GM13976 (cell line): ENCODE measurements around the gene CANT1.

Experiments
- DNase-seq: peaks from one replicate; pipeline ENCODE4 v3.0.0; 2012; ENCODE audit warnings: low spot score
- CTCF ChIP-seq: IDR thresholded peaks from 2 replicates; pipeline ENCODE4 v1.5.1; 2012; ENCODE audit warnings: borderline replicate concordance, mild to moderate bottlenecking; ENCODE audit not compliant: insufficient read depth; ENCODE audit errors: extremely low read depth, missing control alignments, control extremely low read depth
- in situ Hi-C: fragments of 300-500 bp; cut with MboI; formaldehyde crosslinking; loops from one replicate; pipeline ENCODE4 v1.12.0; 2022; ENCODE audit warnings: low sequenced_read_pairs, mixed read lengths, inconsistent platforms; ENCODE audit not compliant: unreplicated experiment

The CANT1 gene

DNA sequence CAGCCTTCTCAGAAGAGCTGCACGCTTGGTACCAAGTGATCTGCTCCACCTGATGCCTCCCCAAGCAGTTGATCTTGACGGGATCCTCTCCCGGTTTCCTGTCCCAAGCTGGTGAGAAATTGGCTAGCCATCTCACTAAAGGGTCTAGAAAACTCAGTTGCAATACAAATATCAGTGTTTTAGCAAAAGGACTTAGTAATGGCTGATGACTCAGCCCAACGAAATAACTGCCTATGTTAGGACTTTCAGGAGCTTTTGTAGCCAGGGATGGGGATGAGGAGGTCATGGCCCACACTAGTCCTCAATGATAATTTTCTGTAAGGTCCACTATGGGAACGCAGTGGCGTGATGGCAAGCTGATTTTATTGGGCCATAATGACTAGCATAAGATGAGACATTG is 41.7 kb upstream of the CANT1 start:
- no peak for DNase-seq
- in situ Hi-C loops = no loop called here
- no peak for TF ChIP-seq CTCF

- in situ Hi-C loops = no loop called here
- no peak for DNase-seq
- no peak for TF ChIP-seq CTCF
Observed at GRCh38 chr17:79050551-79050950, 41.0 kb upstream of the CANT1 start.

- no peak for DNase-seq
- in situ Hi-C loops = no loop called here
- no peak for TF ChIP-seq CTCF
Observed at GRCh38 chr17:79049821-79050220, 40.3 kb upstream of the CANT1 start.

DNA sequence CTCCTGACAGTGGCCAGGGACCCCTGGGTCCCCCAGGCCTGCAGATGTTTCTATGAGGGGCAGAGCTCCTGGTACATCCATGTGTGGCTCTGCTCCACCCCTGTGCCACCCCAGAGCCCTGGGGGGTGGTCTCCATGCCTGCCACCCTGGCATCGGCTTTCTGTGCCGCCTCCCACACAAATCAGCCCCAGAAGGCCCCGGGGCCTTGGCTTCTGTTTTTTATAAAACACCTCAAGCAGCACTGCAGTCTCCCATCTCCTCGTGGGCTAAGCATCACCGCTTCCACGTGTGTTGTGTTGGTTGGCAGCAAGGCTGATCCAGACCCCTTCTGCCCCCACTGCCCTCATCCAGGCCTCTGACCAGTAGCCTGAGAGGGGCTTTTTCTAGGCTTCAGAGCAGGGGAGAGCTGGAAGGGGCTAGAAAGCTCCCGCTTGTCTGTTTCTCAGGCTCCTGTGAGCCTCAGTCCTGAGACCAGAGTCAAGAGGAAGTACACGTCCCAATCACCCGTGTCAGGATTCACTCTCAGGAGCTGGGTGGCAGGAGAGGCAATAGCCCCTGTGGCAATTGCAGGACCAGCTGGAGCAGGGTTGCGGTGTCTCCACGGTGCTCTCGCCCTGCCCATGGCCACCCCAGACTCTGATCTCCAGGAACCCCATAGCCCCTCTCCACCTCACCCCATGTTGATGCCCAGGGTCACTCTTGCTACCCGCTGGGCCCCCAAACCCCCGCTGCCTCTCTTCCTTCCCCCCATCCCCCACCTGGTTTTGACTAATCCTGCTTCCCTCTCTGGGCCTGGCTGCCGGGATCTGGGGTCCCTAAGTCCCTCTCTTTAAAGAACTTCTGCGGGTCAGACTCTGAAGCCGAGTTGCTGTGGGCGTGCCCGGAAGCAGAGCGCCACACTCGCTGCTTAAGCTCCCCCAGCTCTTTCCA is 39.5 kb upstream of the CANT1 start:
- DNase-seq = no peak
- in situ Hi-C loops = no loop called here
- TF ChIP-seq CTCF = no peak

- no peak for TF ChIP-seq CTCF
- no peak for DNase-seq
- in situ Hi-C loops = no loop called here
Observed at GRCh38 chr17:79047923-79048825, 38.6 kb upstream of the CANT1 start.

DNA sequence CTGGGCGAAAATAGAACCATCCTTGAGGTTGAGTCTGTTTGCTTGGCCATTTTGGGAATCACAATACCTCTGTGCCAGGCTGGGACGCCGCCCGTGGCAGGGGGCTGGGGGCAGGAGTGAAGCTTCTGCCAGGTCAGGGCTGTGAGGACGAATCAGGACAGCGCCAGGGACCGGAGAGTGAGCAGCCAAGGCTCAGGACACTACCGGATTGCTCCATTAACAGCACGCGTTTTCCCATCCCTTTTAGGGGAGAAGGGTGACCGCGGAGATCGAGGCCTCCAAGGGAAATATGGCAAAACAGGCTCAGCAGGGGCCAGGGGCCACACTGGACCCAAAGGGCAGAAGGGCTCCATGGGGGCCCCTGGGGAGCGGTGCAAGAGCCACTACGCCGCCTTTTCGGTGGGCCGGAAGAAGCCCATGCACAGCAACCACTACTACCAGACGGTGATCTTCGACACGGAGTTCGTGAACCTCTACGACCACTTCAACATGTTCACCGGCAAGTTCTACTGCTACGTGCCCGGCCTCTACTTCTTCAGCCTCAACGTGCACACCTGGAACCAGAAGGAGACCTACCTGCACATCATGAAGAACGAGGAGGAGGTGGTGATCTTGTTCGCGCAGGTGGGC is 37.8 kb upstream of the CANT1 start:
- DNase-seq = no peak
- in situ Hi-C loops = no loop called here
- no peak for TF ChIP-seq CTCF
